ENCODE results near the gene MB.

DNA sequence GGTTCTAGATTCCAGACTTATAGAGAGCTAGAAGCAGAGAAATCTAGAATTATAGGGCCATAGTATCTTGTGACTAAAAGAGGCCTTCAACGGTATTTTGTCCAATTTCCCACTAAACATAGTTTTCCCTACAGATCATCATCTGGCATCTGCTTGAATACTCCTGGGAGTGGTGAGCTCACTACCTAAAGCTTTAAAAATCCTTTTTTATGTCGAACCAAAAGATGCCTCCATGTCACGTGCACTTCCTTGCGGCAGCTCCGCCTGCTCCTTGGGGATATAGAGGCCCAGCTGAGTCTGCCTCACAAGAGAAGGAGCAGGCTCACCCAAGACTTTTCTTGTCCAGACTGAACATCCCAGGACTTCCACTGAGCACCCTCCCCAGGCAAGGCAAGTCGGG is 4.3 kb upstream of the MB start:
- TF ChIP-seq YY1 (IDR thresholded peaks at IDR 0.05; ENCODE audit: insufficient read depth, insufficient read length), result no peak
- no peak for TF ChIP-seq SUZ12 (IDR thresholded peaks at IDR 0.05; ENCODE audit: extremely low read depth, insufficient read depth, insufficient read length)
- TF ChIP-seq ZNF274 (IDR thresholded peaks at IDR 0.05; ENCODE audit: low read depth, low read length), result no peak
